GM21367 (cell line): Measurements from ENCODE around the gene ESAM.

Source experiments
- ATAC-seq: cut with Tn5 transposase; IDR thresholded peaks from one replicate; pipeline ENCODE4 v1.9.1; 2021; ENCODE audit not compliant: unreplicated experiment

The ESAM gene

DNA sequence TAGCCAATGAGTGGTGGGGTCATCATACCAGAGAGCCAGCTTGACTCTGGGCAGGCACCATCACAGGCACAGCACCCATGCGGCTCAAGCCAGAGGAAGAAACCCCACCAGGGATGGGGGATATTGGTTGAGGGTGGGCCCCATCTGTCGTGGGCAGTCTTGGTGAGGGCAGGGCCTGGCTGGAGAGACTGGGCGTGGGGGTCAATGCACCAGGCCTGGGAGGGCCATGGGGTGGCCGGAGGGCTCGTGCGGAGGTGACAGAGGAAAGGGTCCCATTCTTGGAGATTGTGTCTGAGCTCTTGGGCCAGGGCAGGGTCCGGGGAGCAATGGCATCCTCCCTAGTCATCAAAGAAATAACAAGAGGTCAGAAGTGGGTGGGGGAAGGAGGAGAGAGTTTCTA, 8.5 kb downstream of the ESAM start:
- ATAC-seq: no peak

- no peak for ATAC-seq
These were observed 8.9 kb downstream of the ESAM start for GRCh38 chr11:124753205-124753604.

DNA sequence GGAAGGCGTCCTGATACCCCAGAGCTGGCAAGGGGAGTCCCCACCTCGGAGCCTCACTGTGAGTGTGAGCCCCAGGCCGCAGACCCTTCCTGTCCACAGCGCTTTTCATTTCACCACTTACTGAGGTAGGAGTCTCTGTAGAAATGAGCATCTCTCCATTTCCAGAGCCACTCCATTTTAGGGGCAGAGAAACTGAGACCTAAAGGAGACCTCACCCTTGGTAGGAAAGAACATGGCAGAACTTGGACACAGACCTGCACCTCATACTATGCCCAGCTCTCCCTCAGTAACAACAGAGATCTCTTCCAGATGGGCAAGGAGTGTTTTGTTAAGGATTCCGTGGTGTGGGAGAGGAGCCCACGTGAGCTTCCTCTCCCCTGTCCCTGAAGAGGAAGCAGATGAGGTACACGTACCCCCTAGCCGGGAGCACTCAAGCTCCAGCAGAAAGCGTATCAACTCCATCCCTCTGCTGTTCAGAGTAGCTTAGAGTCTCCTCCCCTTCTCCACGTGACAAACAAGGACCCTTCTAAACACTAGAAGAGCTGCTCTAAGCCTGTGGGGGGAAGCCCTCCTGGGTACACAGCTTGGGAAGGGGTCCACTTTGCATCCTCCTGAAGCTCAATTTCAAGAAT, 9.5 kb downstream of the ESAM start:
- ATAC-seq: no peak

- no peak for ATAC-seq
These were observed 10.2 kb downstream of the ESAM start, which contains the start of gene VSIG2 for GRCh38 chr11:124751741-124752470. VSIG2 (minus strand) TSS chr11:124752255; CDS start chr11:124752137, 118 bp downstream.

GRCh38 chr11:124751391-124751740, 10.7 kb downstream of the ESAM start:
- no peak for ATAC-seq

DNA sequence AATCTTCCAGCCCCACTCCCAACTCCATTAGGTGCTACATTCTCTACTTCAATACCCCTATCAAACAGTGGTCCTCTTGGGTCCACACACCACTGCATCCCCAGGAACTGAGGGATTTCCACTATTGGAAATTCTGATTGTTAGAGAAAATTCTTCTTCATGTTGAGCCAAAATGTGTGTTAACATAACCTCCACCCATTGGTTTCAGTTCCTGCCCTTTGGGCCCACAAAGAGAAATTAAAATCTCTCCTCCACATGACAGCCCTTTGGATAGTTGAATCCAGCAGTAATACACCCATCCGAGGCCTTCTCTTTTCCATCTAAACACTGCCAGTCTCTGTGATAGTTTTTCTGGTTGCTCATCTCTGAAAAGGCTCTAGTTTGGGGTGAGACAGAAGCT, 12.2 kb downstream of the ESAM start:
- no peak for ATAC-seq

- no peak for ATAC-seq
These were observed 13.4 kb downstream of the ESAM start for GRCh38 chr11:124748481-124749343.

DNA sequence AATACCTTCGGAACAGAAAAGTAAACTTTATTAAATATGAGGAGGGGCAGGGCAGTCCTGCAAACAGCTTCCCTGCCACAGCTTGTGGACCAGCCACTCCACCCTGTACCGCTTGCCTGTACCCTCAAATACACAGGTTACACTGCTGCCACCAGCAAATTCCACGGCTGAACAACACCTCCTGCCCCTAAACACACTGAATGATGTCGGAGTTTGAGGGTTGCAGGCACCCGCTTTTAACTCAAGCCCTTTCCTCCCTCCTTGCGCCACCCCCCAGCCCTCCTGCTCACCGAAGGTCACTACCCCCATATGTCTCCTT, 14.0 kb downstream of the ESAM start:
- ATAC-seq: no peak

GRCh38 chr11:124747406-124748099, 14.5 kb downstream of the ESAM start:
- no peak for ATAC-seq

- peak; percentile 92 for ATAC-seq
These were observed 15.4 kb downstream of the ESAM start for GRCh38 chr11:124746621-124747243.

DNA sequence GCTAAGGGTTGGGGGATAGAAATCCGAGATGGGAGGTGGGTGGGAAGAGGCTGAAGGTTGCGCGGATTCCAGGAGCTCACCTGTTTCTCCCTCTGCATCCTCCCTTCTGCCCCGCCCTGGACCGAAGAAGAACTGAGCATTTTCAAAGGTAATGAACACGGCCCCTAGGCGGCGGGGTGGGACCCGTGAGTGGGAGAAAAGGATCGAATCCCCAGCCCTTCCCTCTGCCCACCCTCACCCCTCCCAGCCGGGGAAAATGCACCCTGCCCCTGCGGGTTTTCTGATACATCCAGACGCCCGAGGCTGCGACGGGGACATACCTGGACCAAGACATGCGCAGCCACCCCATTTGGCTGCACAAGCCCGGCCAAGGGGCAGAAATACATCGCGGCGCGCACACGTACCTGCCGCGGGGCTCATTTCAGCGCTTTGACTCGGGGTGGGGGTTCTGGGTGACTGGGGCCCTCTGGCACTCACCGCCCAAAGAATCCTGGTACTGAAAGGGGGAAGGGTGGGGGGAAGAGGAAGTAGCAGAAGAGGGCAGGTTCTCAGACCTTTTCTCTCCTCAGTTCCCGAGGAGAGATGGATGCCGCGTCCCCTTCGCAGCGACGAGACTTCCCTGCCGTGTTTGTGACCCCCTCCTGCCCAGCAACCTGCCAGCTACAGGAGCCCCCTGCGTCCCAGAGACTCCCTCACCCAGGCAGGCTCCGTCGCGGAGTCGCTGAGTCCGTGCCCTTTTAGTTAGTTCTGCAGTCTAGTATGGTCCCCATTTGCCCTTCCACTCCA, 16.1 kb downstream of the ESAM start:
- ATAC-seq: peak; percentile 16

- ATAC-seq: no peak
These were observed 16.7 kb downstream of the ESAM start for GRCh38 chr11:124745270-124745834.

DNA sequence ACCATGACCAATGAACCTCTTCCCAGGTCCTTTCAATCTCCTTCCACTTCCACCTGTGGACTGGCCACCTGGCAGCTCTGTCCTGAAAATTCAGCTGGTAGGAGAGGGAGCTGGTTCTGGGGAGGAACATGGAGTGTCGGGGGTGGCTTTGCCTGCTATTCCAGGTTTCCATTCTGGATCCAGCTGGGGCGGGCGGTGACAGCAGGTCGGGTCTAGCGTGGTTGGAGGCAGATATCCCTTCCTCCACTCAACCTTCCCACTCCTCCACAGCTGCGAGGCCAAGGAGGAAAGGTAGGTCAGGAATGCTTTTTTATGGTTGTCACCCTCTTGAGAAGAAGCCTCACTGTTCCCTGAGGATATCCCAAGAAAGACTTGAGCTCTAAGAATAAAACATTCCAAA, 19.0 kb downstream of the ESAM start:
- ATAC-seq: no peak

DNA sequence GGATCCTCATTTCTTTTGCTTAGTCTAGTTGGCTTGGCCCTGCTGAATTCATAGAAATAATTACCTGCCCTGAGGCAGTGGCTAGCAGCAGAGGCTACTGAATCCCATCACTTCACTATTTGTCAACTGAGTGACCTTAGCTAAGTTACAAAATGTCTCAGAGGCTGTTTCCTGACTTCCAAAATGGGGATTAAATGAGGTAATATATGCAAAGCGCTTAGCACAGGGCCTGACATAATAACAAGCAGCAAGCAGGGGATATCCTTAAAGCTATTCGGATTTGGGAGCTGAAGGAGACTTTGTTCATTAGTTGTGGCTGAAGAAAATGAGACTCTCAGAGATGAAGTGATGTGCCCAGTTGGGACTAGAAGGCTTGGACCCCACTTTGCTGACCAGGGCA, 19.5 kb downstream of the ESAM start:
- no peak for ATAC-seq

DNA sequence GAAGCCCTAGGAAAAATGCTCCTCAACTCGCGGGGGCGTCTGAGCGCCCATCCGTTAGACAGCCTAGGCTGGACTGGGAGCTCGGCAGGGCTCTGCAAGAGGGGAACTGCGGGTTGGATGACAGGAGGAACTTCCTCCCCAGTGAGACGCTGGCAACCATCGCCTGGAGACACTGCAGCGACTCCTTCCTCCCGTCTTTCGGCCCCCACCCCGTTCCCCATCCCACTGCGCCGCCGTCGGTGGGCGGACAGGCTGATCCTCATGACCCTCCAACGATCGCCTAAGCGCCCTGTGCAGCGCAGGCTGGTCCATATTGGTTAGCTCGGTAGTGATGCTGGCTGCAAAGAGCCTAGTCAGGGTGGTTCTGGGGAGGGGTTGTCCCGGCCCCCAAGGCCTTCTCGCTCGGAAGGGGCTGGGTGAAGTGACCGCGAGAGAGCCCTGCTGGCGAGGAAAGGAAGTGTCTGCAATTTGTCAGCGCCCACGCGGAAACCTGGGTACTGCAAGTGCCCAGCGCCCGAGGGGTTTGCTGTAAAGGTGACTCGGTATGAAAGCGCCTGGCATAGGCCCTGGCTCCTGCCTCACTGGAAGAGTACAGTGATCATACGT, 21.7 kb downstream of the ESAM start:
- peak; percentile 27 for ATAC-seq

DNA sequence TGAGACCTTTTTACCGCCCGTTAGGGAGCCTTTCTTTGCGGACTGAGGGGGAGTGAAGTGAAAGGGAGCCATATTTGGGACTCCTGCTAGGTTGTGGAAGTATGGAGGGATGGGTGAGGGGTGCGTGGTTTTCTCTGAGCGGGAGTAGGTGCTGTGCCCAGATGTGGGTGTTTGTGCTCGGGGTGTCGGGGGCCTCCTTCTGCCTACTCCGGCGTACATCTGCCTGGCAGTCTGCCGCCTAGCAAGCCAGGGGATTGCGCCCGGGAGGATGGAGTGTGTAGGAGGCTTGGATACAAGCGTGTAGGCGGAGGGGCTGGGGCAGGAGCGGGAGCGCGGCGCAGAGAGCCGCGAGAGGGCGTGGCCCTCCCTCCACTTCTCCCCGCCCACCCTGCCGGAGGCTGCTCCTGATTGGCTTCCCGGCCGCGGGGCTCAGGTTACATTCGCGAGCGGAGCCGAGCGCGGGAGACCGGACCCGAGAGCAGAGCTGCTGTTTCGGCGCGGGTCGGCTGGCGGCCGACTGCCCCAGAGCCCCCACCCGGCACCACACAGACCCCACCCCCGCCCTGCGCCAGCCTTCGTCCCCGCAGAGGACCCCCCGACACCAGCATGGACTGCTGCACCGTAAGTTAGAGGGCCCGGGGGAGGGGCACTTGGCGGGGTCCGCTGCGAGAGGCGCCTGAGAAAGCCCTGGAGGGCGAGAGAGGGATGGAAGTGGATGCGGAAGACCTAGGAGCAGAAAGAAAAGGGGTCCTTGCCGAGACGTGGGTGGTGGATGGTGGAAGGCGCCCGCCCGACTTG, 22.4 kb downstream of the ESAM start, which contains the start of gene NRGN:
TSS of gene NRGN (plus strand) at position 464 of the 798 bp plus-strand sequence. CDS start at position 607, 143 bp downstream.
- peak; percentile 98 for ATAC-seq

DNA sequence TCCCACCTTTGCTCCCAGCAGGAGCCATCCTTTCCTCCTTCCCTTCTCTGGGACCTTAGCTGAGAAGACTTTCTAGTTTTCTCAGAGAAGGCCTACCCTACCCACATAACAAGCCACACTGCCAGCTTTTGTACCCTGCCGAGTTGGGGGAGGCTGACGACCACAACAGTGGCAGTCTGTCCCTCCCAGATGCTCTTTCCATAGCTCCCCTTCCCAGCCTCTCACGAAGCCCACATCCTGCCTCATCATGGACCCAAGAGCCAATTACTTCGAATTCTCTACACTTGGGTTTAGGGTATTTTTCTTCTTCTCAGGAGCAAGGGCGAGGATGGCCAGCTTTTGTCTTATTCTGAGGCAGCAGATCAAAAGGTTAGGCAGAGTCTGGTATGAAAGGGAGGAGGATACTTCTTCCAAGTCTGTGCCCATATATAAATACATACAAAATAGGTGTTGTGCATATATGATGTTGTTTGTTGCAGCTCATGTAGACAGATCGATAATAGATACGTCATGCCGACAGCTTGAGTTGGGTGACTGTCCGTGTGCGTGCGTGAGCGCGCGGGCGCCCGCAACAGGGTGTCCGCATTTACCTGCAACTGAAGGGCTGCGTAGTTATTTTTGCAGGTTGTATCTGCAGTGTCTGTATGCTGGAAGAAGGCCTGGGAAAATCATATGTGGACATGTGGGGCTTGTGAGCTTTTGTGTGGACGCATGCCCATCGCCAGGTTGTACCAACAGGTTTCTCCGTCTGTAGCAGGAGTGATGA, 23.2 kb downstream of the ESAM start:
- no peak for ATAC-seq
